A673 (cell line): ENCODE results near the gene CRYBG3. TPM values are rescaled to one million over a fixed set of nuclear protein-coding genes. Genes with fewer than 3 reads are reported as not detected.

ENCODE experiments used
- BruUV-seq: library from RNA; stranded (reverse); fragments of 400-500 nt; replicated peaks from 2 replicates; lab custom pipeline; 2021; lab: Mats Ljungman, UMichigan
- CTCF ChIA-PET: fragments of 300-600 bp; sonication (Branson Sonifier 250); formaldehyde crosslinking; loops from one replicate; lab custom pipeline; 2022; ENCODE audit warnings: antibody characterized with exemption; lab: Charles Lee
- POLR2A ChIA-PET: fragments of 300-600 bp; sonication (Branson Sonifier 250); formaldehyde crosslinking; loops from one replicate; lab custom pipeline; 2022; ENCODE audit warnings: antibody characterized with exemption; ENCODE audit not compliant: low non-redundant PET; lab: Charles Lee
- DNase-seq: peaks from one replicate; pipeline ENCODE4 v3.0.0-alpha.2; 2015; ENCODE audit warnings: low spot score
- H3K27ac ChIP-seq: fragments of 200-600 bp; sonication (generic); 2 replicates; pipeline ENCODE4 v1.5.1; 2016; ENCODE audit warnings: mixed run types, low read depth, mild to moderate bottlenecking, mixed read lengths, antibody characterized with exemption, low read length; ENCODE audit not compliant: poor library complexity, severe bottlenecking
- H3K27me3 ChIP-seq: fragments of 200-600 bp; sonication (generic); replicated peaks from 2 replicates; pipeline ENCODE4 v1.6.1; 2017; ENCODE audit warnings: mixed run types, low read depth, mild to moderate bottlenecking, mixed read lengths, antibody characterized with exemption, low read length; ENCODE audit not compliant: insufficient read depth, poor library complexity
- H3K36me3 ChIP-seq: fragments of 200-600 bp; sonication (generic); 2 replicates; pipeline ENCODE4 v1.6.1; 2016; ENCODE audit warnings: mixed run types, mild to moderate bottlenecking, mixed read lengths, antibody characterized with exemption, low read length; ENCODE audit not compliant: insufficient read depth, poor library complexity, severe bottlenecking
- H3K4me1 ChIP-seq: fragments of 200-600 bp; sonication (generic); 2 replicates; pipeline ENCODE4 v1.6.1; 2017; ENCODE audit warnings: mixed run types, mild to moderate bottlenecking, mixed read lengths, antibody characterized with exemption, low read length; ENCODE audit not compliant: insufficient read depth, poor library complexity, severe bottlenecking
- H3K4me3 ChIP-seq: fragments of 200-600 bp; sonication (generic); 2 replicates; pipeline ENCODE4 v1.5.1; 2016; ENCODE audit warnings: low read depth, mixed run types, mild to moderate bottlenecking, mixed read lengths, low read length; ENCODE audit not compliant: poor library complexity, severe bottlenecking
- H3K9me3 ChIP-seq: fragments of 200-600 bp; sonication (generic); 2 replicates; pipeline ENCODE4 v1.6.1; 2016; ENCODE audit warnings: mixed run types, low read depth, mild to moderate bottlenecking, mixed read lengths, antibody characterized with exemption, low read length; ENCODE audit not compliant: poor library complexity, severe bottlenecking
- CTCF ChIP-seq: fragments of 300-800, 200-600 bp; sonication (generic); conservative IDR thresholded peaks from 2 replicates; pipeline ENCODE4 v1.5.1; 2017; ENCODE audit warnings: low read depth, mild to moderate bottlenecking, antibody characterized with exemption, low read length, moderate library complexity, mixed read lengths
- EZH2 ChIP-seq: fragments of 200-600 bp; sonication (generic); IDR thresholded peaks from 2 replicates; pipeline ENCODE4 v1.6.1; 2017; ENCODE audit warnings: borderline replicate concordance, low read depth, mild to moderate bottlenecking, mixed read lengths, antibody characterized with exemption, low read length; ENCODE audit not compliant: poor library complexity, severe bottlenecking
- intact Hi-C: fragments of 100-400 bp; cut with micrococcal nuclease; formaldehyde crosslinking; loops from one replicate; pipeline ENCODE4 v1.10.0; 2022; ENCODE audit not compliant: unreplicated experiment
- total RNA-seq: library from RNA; stranded (reverse); gene quantifications from 2 replicates; pipeline ENCODE4 v1.2.3, GENCODE V29; 2021

Gene CRYBG3
- total RNA-seq, 1 experiment from 2014 or later: 8.6 TPM

- TF ChIP-seq CTCF: no peak
- TF ChIP-seq EZH2: no peak
- Histone ChIP-seq H3K4me3 (peak within 1 kb of the TSS; percentile 64), H3K27ac (no peak within 1 kb of the TSS), H3K4me1 (peaks cover 24% of the 10 kb centered on the region), H3K27me3 (no peaks in the 10 kb centered on the region), H3K36me3 (no peaks in the 10 kb centered on the region), H3K9me3 (no peaks in the 10 kb centered on the region)
- intact Hi-C loops: no loop called here
- BruUV-seq: TSS peak; percentile 38
- ChIA-PET POLR2A (no interaction called here), CTCF (no interaction called here)
- DNase-seq: peak; percentile 78
These were observed 150.1 kb downstream of the CRYBG3 start, which contains the start of gene RIOX2 for GRCh38 chr3:97971679-97972567. RIOX2 (minus strand) TSS chr3:97972431; CDS start chr3:97967593, 4,838 bp downstream.

DNA sequence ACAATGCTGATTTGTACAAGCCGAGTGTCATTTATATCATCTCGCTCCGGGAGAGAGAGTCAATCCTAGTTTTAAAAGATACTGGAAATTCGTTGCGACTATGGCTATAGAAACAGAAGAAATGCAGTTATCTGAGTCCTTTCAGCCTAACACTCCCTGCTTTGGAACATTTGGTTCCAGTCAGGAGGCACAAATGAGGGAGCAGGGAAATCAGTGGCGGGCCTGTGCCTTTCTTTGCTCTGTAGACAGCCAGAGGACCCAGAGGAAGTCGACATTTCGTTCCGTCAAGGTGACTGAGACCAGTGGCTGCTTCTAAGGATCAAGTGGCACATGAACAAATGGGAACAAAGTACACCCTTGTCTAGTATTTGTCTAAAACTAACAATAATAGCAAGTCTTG is 151.2 kb downstream of the CRYBG3 start:
- Histone ChIP-seq H3K9me3 (no peaks in the 10 kb centered on the region), H3K27me3 (no peaks in the 10 kb centered on the region), H3K4me1 (peaks cover 24% of the 10 kb centered on the region), H3K4me3 (peak overlapping the region; percentile 64), H3K36me3 (no peaks in the 10 kb centered on the region), H3K27ac (no peak overlapping the region)
- no peak for TF ChIP-seq EZH2
- no peak for TF ChIP-seq CTCF
- BruUV-seq: no TSS peak
- no peak for DNase-seq
- POLR2A ChIA-PET: no interaction called here
- CTCF ChIA-PET: no interaction called here
- intact Hi-C loops: no loop called here

GRCh38 chr3:97974996-97975395 is 153.2 kb downstream of the CRYBG3 start:
- H3K4me1 ChIP-seq: peaks cover 23% of the 10 kb centered on the region
- no peaks in the 10 kb centered on the region for H3K36me3 ChIP-seq
- POLR2A ChIA-PET: no interaction called here
- H3K27ac ChIP-seq: no peak overlapping the region
- no peak overlapping the region for H3K4me3 ChIP-seq
- TF ChIP-seq EZH2: no peak
- TF ChIP-seq CTCF: no peak
- no peaks in the 10 kb centered on the region for H3K9me3 ChIP-seq
- no peaks in the 10 kb centered on the region for H3K27me3 ChIP-seq
- CTCF ChIA-PET: no interaction called here
- no peak for DNase-seq
- intact Hi-C loops: no loop called here
- no TSS peak for BruUV-seq
